Endothelial cell of umbilical vein (primary cell): Measurements from ENCODE around the gene GRK5. TPM values are rescaled to one million over a fixed set of nuclear protein-coding genes. Genes with fewer than 3 reads are reported as not detected.

Experiments
- BruUV-seq: library from RNA; stranded (reverse); fragments of 400-500 nt; replicated peaks from 2 replicates; lab custom pipeline; 2021; lab: Mats Ljungman, UMichigan
- CTCF ChIA-PET: fragments of 300-600, 350-600 bp; sonication (Branson Sonifier 250); formaldehyde crosslinking; loops from one replicate; lab custom pipeline; 2021; ENCODE audit warnings: antibody characterized with exemption, inconsistent platforms; lab: Charles Lee
- POLR2A ChIA-PET: fragments of 300-600, 350-600 bp; sonication (Branson Sonifier 250); formaldehyde crosslinking; loops from one replicate; lab custom pipeline; 2021; ENCODE audit warnings: antibody characterized with exemption, inconsistent platforms; lab: Charles Lee
- DNase-seq: peaks from one replicate; pipeline ENCODE4 v3.0.0-alpha.2; 2011; ENCODE audit warnings: low read depth, low spot score
- FAIRE-seq: peaks from 2 replicates; lab custom pipeline; 2011; peaks lifted over from hg19 to GRCh38; lab: Jason Lieb, UNC
- H2AFZ ChIP-seq: 2 replicates; pipeline ENCODE4 v1.6.0; 2012; ENCODE audit warnings: low read depth, low read length, control low read depth, inconsistent platforms
- H3K27ac ChIP-seq: 2 replicates; pipeline ENCODE4 v1.5.1; 2011; ENCODE audit warnings: low read depth, mild to moderate bottlenecking, control low read depth, low read length, moderate library complexity; ENCODE audit not compliant: insufficient read depth
- H3K27me3 ChIP-seq, 2 experiments: 2 replicates each; pipeline versions ENCODE4 v1.6.0 to v1.6.1; 2011; ENCODE audit warnings: low read length in 2 of 2, mixed read lengths in 1 of 2; ENCODE audit not compliant: control insufficient read depth in 2 of 2, insufficient read depth in 2 of 2
- H3K36me3 ChIP-seq, 2 experiments: 2 replicates in 1 of 2; 3 replicates in 1 of 2; pipeline ENCODE4 v1.5.1; 2011; ENCODE audit warnings: low read length in 2 of 2, mild to moderate bottlenecking in 1 of 2, moderate library complexity in 1 of 2; ENCODE audit not compliant: control insufficient read depth in 2 of 2, insufficient read depth in 2 of 2; ENCODE audit errors: extremely low read depth in 1 of 2
- H3K4me1 ChIP-seq: 3 replicates; pipeline ENCODE4 v1.5.1; 2011; ENCODE audit warnings: mild to moderate bottlenecking, low read length; ENCODE audit not compliant: control insufficient read depth, insufficient read depth; ENCODE audit errors: extremely low read depth
- H3K4me2 ChIP-seq: 2 replicates; pipeline ENCODE4 v1.6.1; 2011; ENCODE audit warnings: low read length, control low read depth, mixed read lengths; ENCODE audit not compliant: insufficient read depth
- H3K4me3 ChIP-seq, 3 experiments: fragments of 200-600 bp in 1 of 3; sonication (generic), shearing (Covaris generic) in 1 of 3; replicated peaks in 1 of 3; 2 replicates each; pipeline ENCODE4 v1.5.1; 2011 to 2016; ENCODE audit warnings: control low read depth in 3 of 3, low read length in 3 of 3, mild to moderate bottlenecking in 2 of 3, inconsistent platforms in 1 of 3, low read depth in 1 of 3, moderate library complexity in 1 of 3; ENCODE audit not compliant: insufficient read depth in 1 of 3
- H3K79me2 ChIP-seq: 2 replicates; pipeline ENCODE4 v1.6.0; 2012; ENCODE audit warnings: low read length, inconsistent platforms; ENCODE audit not compliant: control insufficient read depth, insufficient read depth
- H3K9ac ChIP-seq: replicated peaks from 2 replicates; pipeline ENCODE3; 2011; ENCODE audit warnings: low read length, control low read depth; ENCODE audit not compliant: insufficient read depth; ENCODE audit errors: extremely low read depth
- H3K9me1 ChIP-seq: replicated peaks from 3 replicates; pipeline ENCODE4 v1.6.0; 2011; ENCODE audit warnings: mild to moderate bottlenecking, low read length; ENCODE audit not compliant: control insufficient read depth, insufficient read depth; ENCODE audit errors: extremely low read depth
- H3K9me3 ChIP-seq: replicated peaks from 2 replicates; pipeline ENCODE4 v1.5.1; 2012; ENCODE audit warnings: low read length, inconsistent platforms; ENCODE audit not compliant: control insufficient read depth, insufficient read depth
- H4K20me1 ChIP-seq: replicated peaks from 2 replicates; pipeline ENCODE3; 2011; ENCODE audit warnings: mild to moderate bottlenecking, low read length; ENCODE audit not compliant: control insufficient read depth, insufficient read depth; ENCODE audit errors: extremely low read depth
- EZH2 ChIP-seq: IDR thresholded peaks from 2 replicates; pipeline ENCODE4 v1.6.1; 2012; ENCODE audit warnings: borderline replicate concordance, low read depth, mild to moderate bottlenecking, moderate library complexity, low read length, inconsistent platforms; ENCODE audit not compliant: severe bottlenecking
- FOS ChIP-seq: IDR thresholded peaks from 2 replicates; pipeline ENCODE4 v1.6.1; 2011; ENCODE audit warnings: mild to moderate bottlenecking, low read length, moderate library complexity, borderline replicate concordance; ENCODE audit not compliant: insufficient read depth
- GATA2 ChIP-seq: IDR thresholded peaks from 2 replicates; pipeline ENCODE4 v1.7.0; 2011; ENCODE audit warnings: low read depth, mild to moderate bottlenecking, moderate library complexity, mixed read lengths, low read length; ENCODE audit not compliant: insufficient read length, insufficient read depth
- JUN ChIP-seq: IDR thresholded peaks from 2 replicates; pipeline ENCODE4 v1.6.1; 2011; ENCODE audit warnings: borderline replicate concordance, low read depth; ENCODE audit not compliant: insufficient read length, insufficient read depth
- MYC ChIP-seq: IDR thresholded peaks from one replicate; pipeline ENCODE4 v1.6.1; 2011; ENCODE audit warnings: mild to moderate bottlenecking, low read depth, low read length
- POLR2A ChIP-seq: IDR thresholded peaks from 2 replicates; pipeline ENCODE4 v1.6.1; 2012; ENCODE audit warnings: low read depth, mild to moderate bottlenecking, control low read depth, low read length
- POLR2AphosphoS5 ChIP-seq: IDR thresholded peaks from 2 replicates; pipeline ENCODE4 v1.6.1; 2012; ENCODE audit warnings: low read depth, mild to moderate bottlenecking, control low read depth, low read length, moderate library complexity; ENCODE audit not compliant: insufficient read depth
- dilution Hi-C: fragments of 300-500 bp; cut with MboI; formaldehyde crosslinking; loops from one replicate; pipeline ENCODE4 v1.15.0; 2019; ENCODE audit warnings: low sequenced_read_pairs; ENCODE audit not compliant: extremely low pct_ligation_motif_present
- intact Hi-C: fragments of 100-400 bp; cut with micrococcal nuclease; formaldehyde crosslinking; loops from one replicate; pipeline ENCODE4 v1.10.0; 2022
- polyA plus RNA-seq, 4 experiments: library from polyadenylated mRNA; depleted of rRNA in 3 of 4; stranded (reverse) in 3 of 4; unstranded in 1 of 4; fragments of >200 nt; gene quantifications; 2 replicates each; pipeline versions ENCODE4 v1.2.1 to v1.2.3, GENCODE V29; 2011 to 2012; ENCODE audit warnings: missing spikeins in 1 of 4
- total RNA-seq: library from RNA; stranded (reverse); gene quantifications from 2 replicates; pipeline ENCODE4 v1.2.3, GENCODE V29; 2021
- TF ChIP-seq, protein P1 (sequence below): IDR thresholded peaks from 2 replicates; pipeline ENCODE4 v1.6.1; 2011; ENCODE audit not compliant: insufficient read depth, insufficient read length
- TF ChIP-seq, protein P2 (sequence below), 2 donors: IDR thresholded peaks; 1 replicate in 1 of 2; 2 replicates in 1 of 2; pipeline ENCODE4 v1.5.1; 2011; ENCODE audit warnings: low read length in 2 of 2, mild to moderate bottlenecking in 2 of 2, moderate library complexity in 2 of 2, control low read depth in 1 of 2, inconsistent platforms in 1 of 2, low read depth in 1 of 2; ENCODE audit not compliant: insufficient read depth in 1 of 2; ENCODE audit errors: extremely low read depth in 1 of 2

The GRK5 gene
- total and polyA plus RNA-seq, 2 donors (not counting 3 experiments of a cell fraction or from before 2014, with no cell fraction given), result 13.1 to 29.5 TPM

DNA sequence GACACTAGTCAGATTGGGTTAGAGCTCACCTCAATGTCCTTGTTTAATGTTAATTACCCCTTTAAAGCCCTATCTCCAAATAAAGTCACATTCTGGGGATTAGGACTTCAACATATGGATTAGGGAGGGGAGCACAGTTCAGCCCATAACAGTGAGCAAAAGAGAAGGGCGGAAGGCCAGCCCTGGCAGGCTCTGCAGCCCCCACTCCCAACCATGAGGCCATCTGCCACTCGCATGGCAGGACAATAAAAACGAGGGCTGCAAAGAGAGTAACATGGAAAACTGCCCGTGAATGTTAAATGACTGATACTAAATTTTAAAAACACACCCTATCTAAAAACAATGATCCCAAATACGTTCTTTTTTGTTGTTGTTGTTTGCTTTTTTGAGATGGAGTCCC is 296.4 kb downstream of the GRK5 start:
- H4K20me1 ChIP-seq, result no peaks in the 10 kb centered on the region
- no peaks in the 10 kb centered on the region for H3K79me2 ChIP-seq
- no peaks in the 10 kb centered on the region for H3K27me3 ChIP-seq
- no peak overlapping the region for H3K4me2 ChIP-seq
- no peaks in the 10 kb centered on the region for H3K36me3 ChIP-seq
- H3K4me1 ChIP-seq, result no peaks in the 10 kb centered on the region
- H3K9ac ChIP-seq, result no peak overlapping the region
- H2AFZ ChIP-seq, result no peak overlapping the region
- H3K9me3 ChIP-seq, result no peaks in the 10 kb centered on the region
- dilution Hi-C loops, result no loop called here
- no TSS peak for BruUV-seq
- no peak for FAIRE-seq
- POLR2A ChIA-PET, result no interaction called here
- no peak overlapping the region for H3K27ac ChIP-seq
- H3K9me1 ChIP-seq, result no peaks in the 10 kb centered on the region
- intact Hi-C loops, result no loop called here
- CTCF ChIA-PET, result no interaction called here
- DNase-seq, result no peak
- no peak overlapping the region for H3K4me3 ChIP-seq
- no peak for TF ChIP-seq FOS
- TF ChIP-seq, protein P1, sequence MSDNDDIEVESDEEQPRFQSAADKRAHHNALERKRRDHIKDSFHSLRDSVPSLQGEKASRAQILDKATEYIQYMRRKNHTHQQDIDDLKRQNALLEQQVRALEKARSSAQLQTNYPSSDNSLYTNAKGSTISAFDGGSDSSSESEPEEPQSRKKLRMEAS, result no peak
- no peak for TF ChIP-seq MYC
- no peak for TF ChIP-seq JUN
- no peak for TF ChIP-seq EZH2
- TF ChIP-seq, protein P2, sequence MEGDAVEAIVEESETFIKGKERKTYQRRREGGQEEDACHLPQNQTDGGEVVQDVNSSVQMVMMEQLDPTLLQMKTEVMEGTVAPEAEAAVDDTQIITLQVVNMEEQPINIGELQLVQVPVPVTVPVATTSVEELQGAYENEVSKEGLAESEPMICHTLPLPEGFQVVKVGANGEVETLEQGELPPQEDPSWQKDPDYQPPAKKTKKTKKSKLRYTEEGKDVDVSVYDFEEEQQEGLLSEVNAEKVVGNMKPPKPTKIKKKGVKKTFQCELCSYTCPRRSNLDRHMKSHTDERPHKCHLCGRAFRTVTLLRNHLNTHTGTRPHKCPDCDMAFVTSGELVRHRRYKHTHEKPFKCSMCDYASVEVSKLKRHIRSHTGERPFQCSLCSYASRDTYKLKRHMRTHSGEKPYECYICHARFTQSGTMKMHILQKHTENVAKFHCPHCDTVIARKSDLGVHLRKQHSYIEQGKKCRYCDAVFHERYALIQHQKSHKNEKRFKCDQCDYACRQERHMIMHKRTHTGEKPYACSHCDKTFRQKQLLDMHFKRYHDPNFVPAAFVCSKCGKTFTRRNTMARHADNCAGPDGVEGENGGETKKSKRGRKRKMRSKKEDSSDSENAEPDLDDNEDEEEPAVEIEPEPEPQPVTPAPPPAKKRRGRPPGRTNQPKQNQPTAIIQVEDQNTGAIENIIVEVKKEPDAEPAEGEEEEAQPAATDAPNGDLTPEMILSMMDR (IDR thresholded peaks at IDR 0.05; ENCODE audit: extremely low read depth in 1 of 2, insufficient read depth in 1 of 2, low read depth in 1 of 2, low read length in 2 of 2), result no peak
- TF ChIP-seq POLR2A, result no peak
- TF ChIP-seq POLR2AphosphoS5, result no peak
- no peak for TF ChIP-seq GATA2
